ENCODE data around the gene WASHC1.
"Not testable (repeated sequence)": the region's sequence is repeated elsewhere in the genome, so short reads cannot be mapped to it uniquely, and the experiment has no call there.

The WASHC1 gene

DNA sequence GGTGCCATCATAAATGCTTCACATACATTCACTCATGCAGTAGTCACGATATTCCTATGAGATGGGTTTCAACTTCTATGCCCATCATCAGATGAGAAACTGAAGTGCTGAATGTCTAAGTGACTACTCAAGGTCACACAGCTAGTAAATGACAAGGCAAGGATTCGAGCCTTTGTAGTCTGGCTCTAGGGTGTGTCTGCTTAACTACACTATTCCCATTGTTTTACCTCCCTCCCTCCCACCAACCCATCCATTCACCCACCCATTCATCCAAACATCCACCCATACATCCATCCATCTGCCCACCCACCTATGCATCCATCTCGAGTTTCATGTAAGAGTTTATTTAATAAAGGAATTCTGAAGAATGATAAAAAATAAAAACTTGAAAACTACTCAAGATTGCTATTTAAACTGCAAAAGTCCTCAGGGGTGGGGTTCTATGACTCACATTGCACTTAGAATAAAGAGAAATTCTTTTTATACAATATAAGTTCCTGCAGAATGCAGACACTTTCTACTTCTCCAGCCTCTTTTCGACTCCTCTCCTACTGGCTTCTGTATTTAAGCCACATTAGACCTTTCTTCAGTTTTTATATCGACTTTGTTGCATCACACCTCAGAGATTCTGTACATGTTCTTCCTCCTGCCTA, 19.1 kb upstream of the WASHC1 start:
- not testable (repeated sequence) for H3K36me3 ChIP-seq (ENCODE audit: insufficient read depth, low read length); H3K4me2 ChIP-seq (ENCODE audit: insufficient read depth, low read length); H3K4me3 ChIP-seq (ENCODE audit: low read depth in 1 of 2, low read length in 2 of 2); ATAC-seq (ENCODE audit: insufficient read depth, low read depth); H4K20me1 ChIP-seq (ENCODE audit: insufficient read depth, low read length); H2AFZ ChIP-seq (ENCODE audit: low read depth, low read length); H3K79me2 ChIP-seq (ENCODE audit: insufficient read depth, low read length); DNase-seq; H3K9me3 ChIP-seq (ENCODE audit: insufficient read depth, low read length, severe bottlenecking); H3K27me3 ChIP-seq (ENCODE audit: insufficient read depth, low read length, poor library complexity); H3K27ac ChIP-seq (ENCODE audit: low read length); H3K9ac ChIP-seq (ENCODE audit: low read depth, low read length); H3K4me1 ChIP-seq (ENCODE audit: insufficient read depth, low read length)

DNA sequence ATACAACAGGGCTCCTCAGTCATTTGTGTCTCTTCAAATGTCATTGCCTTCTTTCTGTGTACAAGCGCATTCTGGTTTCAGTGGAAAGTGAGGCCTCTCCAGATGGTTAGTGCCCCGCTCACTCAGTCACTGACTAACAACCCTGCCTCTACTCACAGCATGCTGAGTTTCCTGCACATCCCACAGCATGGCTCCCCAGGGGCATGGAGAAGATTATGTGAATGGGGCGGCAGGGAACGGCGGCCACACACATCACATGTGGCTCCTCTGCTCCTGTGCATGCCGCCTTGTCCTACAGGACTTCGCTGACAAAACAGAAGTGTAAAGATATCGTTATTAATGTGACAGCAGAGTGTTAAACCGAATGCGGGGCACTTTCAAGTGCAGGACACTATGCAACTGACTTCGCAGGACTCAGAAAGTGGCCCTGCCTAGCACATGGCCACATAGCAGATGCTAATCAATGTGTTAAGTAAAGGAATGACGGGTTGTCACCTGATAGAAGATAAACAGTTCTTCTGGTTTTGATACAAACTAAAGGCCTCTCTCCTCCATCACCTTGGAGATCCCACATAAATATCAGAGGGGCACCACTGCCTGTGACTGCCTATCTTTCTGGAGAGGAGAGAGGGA, 17.5 kb upstream of the WASHC1 start:
- H3K36me3 ChIP-seq (ENCODE audit: insufficient read depth, low read length); H3K4me1 ChIP-seq (ENCODE audit: insufficient read depth, low read length); H3K4me2 ChIP-seq (ENCODE audit: insufficient read depth, low read length); H4K20me1 ChIP-seq (ENCODE audit: insufficient read depth, low read length); H3K27ac ChIP-seq (ENCODE audit: low read length); H3K9me3 ChIP-seq (ENCODE audit: insufficient read depth, low read length, severe bottlenecking); DNase-seq; H3K4me3 ChIP-seq (ENCODE audit: low read depth in 1 of 2, low read length in 2 of 2); ATAC-seq (ENCODE audit: insufficient read depth, low read depth); H3K27me3 ChIP-seq (ENCODE audit: insufficient read depth, low read length, poor library complexity); H3K79me2 ChIP-seq (ENCODE audit: insufficient read depth, low read length); H3K9ac ChIP-seq (ENCODE audit: low read depth, low read length); H2AFZ ChIP-seq (ENCODE audit: low read depth, low read length): not testable (repeated sequence)

DNA sequence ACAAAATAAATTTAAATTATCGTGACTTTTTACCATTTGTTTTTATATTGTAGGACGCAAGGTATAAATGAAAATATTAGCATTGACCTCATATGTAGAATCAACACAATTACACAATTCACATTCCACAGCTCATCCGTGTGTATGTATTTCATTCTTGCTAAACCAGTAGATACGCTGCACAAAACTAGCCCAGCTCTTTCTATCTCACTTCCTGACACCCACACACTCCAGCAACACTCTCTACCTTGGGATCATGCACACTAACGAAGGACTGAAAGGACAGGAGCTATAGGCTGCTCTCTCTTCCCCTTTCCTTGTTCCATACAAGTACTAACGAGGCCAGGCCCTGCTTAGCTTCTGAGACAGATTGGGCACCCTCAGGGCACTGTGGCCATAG, 16.9 kb upstream of the WASHC1 start:
- not testable (repeated sequence) for H4K20me1 ChIP-seq (ENCODE audit: insufficient read depth, low read length); H3K36me3 ChIP-seq (ENCODE audit: insufficient read depth, low read length); H3K79me2 ChIP-seq (ENCODE audit: insufficient read depth, low read length); H3K4me2 ChIP-seq (ENCODE audit: insufficient read depth, low read length); H3K4me3 ChIP-seq (ENCODE audit: low read depth in 1 of 2, low read length in 2 of 2); H2AFZ ChIP-seq (ENCODE audit: low read depth, low read length); ATAC-seq (ENCODE audit: insufficient read depth, low read depth); H3K9ac ChIP-seq (ENCODE audit: low read depth, low read length); H3K4me1 ChIP-seq (ENCODE audit: insufficient read depth, low read length); H3K9me3 ChIP-seq (ENCODE audit: insufficient read depth, low read length, severe bottlenecking); DNase-seq; H3K27me3 ChIP-seq (ENCODE audit: insufficient read depth, low read length, poor library complexity); H3K27ac ChIP-seq (ENCODE audit: low read length)

DNA sequence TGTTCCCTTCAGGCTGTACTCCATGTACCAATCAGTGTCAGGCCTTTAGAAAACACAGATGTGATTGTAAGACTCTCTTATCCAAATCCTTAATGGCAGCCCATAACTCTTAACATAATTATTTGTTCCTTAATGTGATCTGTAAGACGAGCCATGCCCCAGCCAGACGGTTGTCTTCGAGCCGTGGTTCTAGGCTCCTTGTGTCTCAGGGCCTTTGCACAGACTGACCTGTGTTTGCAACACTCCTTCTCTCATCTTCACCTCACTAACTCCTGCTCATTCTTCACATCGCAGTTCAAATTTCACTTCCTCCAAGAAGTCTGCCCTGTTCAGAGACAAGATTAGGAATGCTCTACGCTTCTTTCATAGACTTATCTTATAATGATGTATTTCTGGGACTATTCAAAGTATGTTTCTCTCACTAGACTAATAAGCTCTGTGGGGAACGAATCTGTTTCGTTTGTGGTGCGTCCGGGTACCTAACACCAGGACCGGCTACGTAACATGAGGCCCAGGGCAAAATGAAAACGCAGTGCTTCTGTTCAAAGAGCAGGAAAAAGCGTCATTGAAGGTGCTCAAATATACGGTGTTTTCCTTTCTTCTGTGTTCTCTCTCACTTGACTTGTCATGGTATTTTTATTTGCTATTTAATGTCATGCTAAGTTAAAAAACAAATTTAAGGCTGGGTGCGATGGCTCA, 16.1 kb upstream of the WASHC1 start:
- H3K36me3 ChIP-seq (ENCODE audit: insufficient read depth, low read length); H3K4me3 ChIP-seq (ENCODE audit: low read depth in 1 of 2, low read length in 2 of 2); H2AFZ ChIP-seq (ENCODE audit: low read depth, low read length); ATAC-seq (ENCODE audit: insufficient read depth, low read depth); DNase-seq; H3K27ac ChIP-seq (ENCODE audit: low read length); H3K9me3 ChIP-seq (ENCODE audit: insufficient read depth, low read length, severe bottlenecking); H3K27me3 ChIP-seq (ENCODE audit: insufficient read depth, low read length, poor library complexity); H3K4me2 ChIP-seq (ENCODE audit: insufficient read depth, low read length); H4K20me1 ChIP-seq (ENCODE audit: insufficient read depth, low read length); H3K4me1 ChIP-seq (ENCODE audit: insufficient read depth, low read length); H3K79me2 ChIP-seq (ENCODE audit: insufficient read depth, low read length); H3K9ac ChIP-seq (ENCODE audit: low read depth, low read length): not testable (repeated sequence)

DNA sequence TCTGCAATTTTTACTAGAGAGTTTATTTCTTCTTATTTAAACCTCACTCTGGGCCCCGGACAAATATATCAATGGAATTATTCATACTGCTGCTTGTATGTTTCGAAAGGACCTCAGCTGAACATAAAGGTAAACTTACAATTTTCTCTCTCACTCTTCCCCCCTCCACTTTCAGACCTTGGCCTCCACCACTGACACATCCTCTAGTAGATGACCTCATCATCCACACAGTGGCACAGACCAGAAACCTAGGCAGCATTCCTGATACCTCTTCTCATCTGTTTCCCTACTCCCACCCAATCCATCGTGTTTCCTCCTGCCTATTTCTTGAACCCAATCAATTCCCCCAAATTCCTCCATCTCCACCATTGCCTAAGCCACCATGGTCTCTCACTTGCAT, 15.2 kb upstream of the WASHC1 start:
- H3K27me3 ChIP-seq (ENCODE audit: insufficient read depth, low read length, poor library complexity); H2AFZ ChIP-seq (ENCODE audit: low read depth, low read length); H3K36me3 ChIP-seq (ENCODE audit: insufficient read depth, low read length); H3K79me2 ChIP-seq (ENCODE audit: insufficient read depth, low read length); H3K4me3 ChIP-seq (ENCODE audit: low read depth in 1 of 2, low read length in 2 of 2); H4K20me1 ChIP-seq (ENCODE audit: insufficient read depth, low read length); H3K4me1 ChIP-seq (ENCODE audit: insufficient read depth, low read length); H3K4me2 ChIP-seq (ENCODE audit: insufficient read depth, low read length); H3K9ac ChIP-seq (ENCODE audit: low read depth, low read length); ATAC-seq (ENCODE audit: insufficient read depth, low read depth); H3K27ac ChIP-seq (ENCODE audit: low read length); H3K9me3 ChIP-seq (ENCODE audit: insufficient read depth, low read length, severe bottlenecking); DNase-seq: not testable (repeated sequence)

- H3K27ac ChIP-seq (ENCODE audit: low read length); H3K27me3 ChIP-seq (ENCODE audit: insufficient read depth, low read length, poor library complexity); H3K4me3 ChIP-seq (ENCODE audit: low read depth in 1 of 2, low read length in 2 of 2); H3K9me3 ChIP-seq (ENCODE audit: insufficient read depth, low read length, severe bottlenecking); H2AFZ ChIP-seq (ENCODE audit: low read depth, low read length); DNase-seq; H3K79me2 ChIP-seq (ENCODE audit: insufficient read depth, low read length); H3K4me2 ChIP-seq (ENCODE audit: insufficient read depth, low read length); H3K36me3 ChIP-seq (ENCODE audit: insufficient read depth, low read length); H4K20me1 ChIP-seq (ENCODE audit: insufficient read depth, low read length); ATAC-seq (ENCODE audit: insufficient read depth, low read depth); H3K4me1 ChIP-seq (ENCODE audit: insufficient read depth, low read length); H3K9ac ChIP-seq (ENCODE audit: low read depth, low read length): not testable (repeated sequence)
Observed at GRCh38 chr9:43636-44035, 14.4 kb upstream of the WASHC1 start.

DNA sequence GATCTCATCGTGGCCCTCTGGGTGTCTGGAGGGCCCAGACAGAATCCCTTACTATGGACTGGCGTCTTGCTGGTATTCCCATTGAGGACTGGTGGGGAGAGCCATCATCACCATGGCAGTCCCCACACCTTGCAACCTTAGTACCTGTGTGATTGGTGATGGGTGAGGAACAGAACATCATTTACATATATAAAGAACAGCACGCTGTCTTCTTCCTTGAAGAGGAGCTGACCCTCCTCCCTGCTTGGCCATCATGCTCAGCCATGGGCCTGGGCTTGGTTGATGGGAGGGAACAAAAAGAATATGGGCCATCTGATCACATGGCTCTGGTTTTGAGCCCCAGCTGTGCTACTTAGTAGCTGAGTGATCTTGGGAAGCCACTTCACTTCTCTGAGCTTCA, 13.9 kb upstream of the WASHC1 start:
- not testable (repeated sequence) for H3K4me1 ChIP-seq (ENCODE audit: insufficient read depth, low read length); H3K36me3 ChIP-seq (ENCODE audit: insufficient read depth, low read length); ATAC-seq (ENCODE audit: insufficient read depth, low read depth); H3K27ac ChIP-seq (ENCODE audit: low read length); DNase-seq; H3K9me3 ChIP-seq (ENCODE audit: insufficient read depth, low read length, severe bottlenecking); H3K4me2 ChIP-seq (ENCODE audit: insufficient read depth, low read length); H4K20me1 ChIP-seq (ENCODE audit: insufficient read depth, low read length); H3K9ac ChIP-seq (ENCODE audit: low read depth, low read length); H3K4me3 ChIP-seq (ENCODE audit: low read depth in 1 of 2, low read length in 2 of 2); H3K27me3 ChIP-seq (ENCODE audit: insufficient read depth, low read length, poor library complexity); H3K79me2 ChIP-seq (ENCODE audit: insufficient read depth, low read length); H2AFZ ChIP-seq (ENCODE audit: low read depth, low read length)

- not testable (repeated sequence) for H3K27ac ChIP-seq (ENCODE audit: low read length); H3K9ac ChIP-seq (ENCODE audit: low read depth, low read length); H3K79me2 ChIP-seq (ENCODE audit: insufficient read depth, low read length); H3K9me3 ChIP-seq (ENCODE audit: insufficient read depth, low read length, severe bottlenecking); H4K20me1 ChIP-seq (ENCODE audit: insufficient read depth, low read length); H3K4me2 ChIP-seq (ENCODE audit: insufficient read depth, low read length); H3K27me3 ChIP-seq (ENCODE audit: insufficient read depth, low read length, poor library complexity); H2AFZ ChIP-seq (ENCODE audit: low read depth, low read length); H3K36me3 ChIP-seq (ENCODE audit: insufficient read depth, low read length); H3K4me1 ChIP-seq (ENCODE audit: insufficient read depth, low read length); H3K4me3 ChIP-seq (ENCODE audit: low read depth in 1 of 2, low read length in 2 of 2); DNase-seq; ATAC-seq (ENCODE audit: insufficient read depth, low read depth)
Observed at GRCh38 chr9:41819-42218, 12.6 kb upstream of the WASHC1 start.

Measured in DND-41 (cell line).